Activated naive CD4-positive, alpha-beta T cell treated with Interleukin-2 at 50 U/mL for 16 hours (primary cell): ENCODE measurements around the gene ALLC.
A peak's percentile ranks its signal among the peaks of the same experiment; 100 is the strongest.

Experiments used
- DNase-seq: peaks from one replicate; pipeline ENCODE4 v3.0.0-alpha.2; 2020

The ALLC gene

DNA sequence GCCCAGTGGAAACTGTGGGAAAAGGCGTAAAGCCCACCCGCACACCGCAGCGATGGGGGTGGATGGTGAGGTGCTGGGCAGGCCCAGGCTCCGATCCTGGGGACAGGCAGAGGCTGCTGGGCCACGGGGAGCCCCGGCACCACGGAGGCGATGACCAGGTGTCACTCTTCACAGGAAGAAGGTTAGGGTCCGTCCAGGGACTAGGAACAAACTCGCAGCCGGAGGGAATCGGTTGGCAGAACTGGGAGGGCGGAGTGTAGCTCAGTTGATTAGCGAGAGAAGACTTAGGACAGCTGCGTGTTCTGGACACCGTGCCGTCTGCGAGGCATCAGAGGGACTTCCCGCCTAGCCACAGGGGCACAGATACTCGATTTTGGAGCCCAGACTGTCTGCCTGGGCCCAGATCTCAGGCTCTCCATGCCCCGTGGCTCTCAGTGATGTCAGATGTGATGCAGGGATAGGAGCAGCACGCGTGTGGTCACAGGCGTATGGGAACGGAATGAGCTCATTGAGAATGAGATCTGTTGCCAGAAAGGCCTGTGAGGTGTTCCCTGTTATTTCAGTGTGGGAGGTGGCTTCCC is 16.1 kb upstream of the ALLC start:
- DNase-seq: no peak

DNA sequence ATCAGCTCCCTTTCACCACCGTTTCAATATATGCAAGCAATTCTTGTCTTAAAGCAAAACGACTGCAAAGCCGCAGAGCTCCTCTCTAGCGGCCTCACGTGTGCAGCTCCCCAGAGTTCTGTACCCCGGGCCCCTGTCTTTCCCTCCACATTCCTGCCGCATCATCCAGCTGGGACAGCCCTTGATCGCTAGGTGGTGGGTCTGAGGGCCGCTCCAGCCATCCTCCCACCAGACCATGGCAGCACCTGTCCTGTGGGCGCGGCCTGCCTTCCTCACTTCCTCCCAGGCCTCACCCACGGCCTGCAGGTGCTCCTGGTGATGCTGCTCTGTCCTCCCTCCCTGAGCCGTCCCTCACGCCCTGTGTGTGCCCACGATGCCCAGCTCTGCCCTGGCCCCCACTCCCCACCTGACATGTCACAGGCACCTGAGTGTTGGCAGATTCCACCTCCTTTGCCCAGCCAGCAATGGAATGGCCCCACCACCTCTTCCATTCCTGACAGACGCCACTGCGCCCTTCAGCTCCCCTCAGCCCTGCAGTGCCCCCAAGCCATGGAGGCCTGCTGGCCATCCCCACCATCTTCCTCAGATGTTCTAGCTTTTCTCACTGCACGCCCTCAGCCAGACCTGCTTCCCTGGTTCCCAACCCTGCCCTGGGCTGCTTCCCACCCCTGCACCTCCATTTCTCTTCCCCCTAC is 15.3 kb upstream of the ALLC start:
- no peak for DNase-seq

GRCh38 chr2:3643371-3644245 is 14.4 kb upstream of the ALLC start:
- no peak for DNase-seq

DNA sequence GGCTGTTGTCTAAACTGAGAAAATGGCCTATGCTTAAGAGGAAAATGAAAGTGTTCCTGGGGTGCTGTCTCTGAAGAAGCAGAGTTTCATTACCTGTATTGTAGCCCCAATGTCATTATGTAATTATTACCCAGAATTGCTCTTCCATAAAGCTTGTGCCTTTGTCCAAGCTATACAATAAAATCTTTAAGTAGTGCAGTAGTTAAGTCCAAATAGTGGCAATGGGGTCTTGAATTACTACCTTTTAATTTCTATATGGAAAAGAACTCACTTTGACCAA is 13.8 kb upstream of the ALLC start:
- DNase-seq: no peak

GRCh38 chr2:3644891-3645605 is 13.0 kb upstream of the ALLC start:
- no peak for DNase-seq

GRCh38 chr2:3645745-3646389 is 12.1 kb upstream of the ALLC start:
- no peak for DNase-seq

GRCh38 chr2:3646446-3646845 is 11.6 kb upstream of the ALLC start:
- DNase-seq: no peak

DNA sequence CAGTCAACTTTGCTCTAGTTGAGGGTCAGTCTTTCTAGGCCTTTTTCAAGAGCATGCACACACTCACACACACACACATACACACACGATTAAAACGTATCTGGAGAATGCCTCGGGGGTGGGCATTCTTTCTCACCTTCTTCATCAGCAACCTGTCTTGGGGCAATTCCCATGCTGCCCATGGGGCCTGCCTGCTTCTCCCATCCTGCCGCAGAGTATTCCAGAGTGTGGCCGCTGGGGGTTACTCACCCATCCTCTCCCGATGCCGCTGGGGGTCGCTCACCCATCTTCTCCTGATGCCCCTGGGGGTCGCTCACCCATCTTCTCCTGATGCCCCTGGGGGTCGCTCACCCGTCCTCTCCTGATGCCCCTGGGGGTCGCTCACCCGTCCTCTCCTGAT is 10.8 kb upstream of the ALLC start:
- DNase-seq: no peak

DNA sequence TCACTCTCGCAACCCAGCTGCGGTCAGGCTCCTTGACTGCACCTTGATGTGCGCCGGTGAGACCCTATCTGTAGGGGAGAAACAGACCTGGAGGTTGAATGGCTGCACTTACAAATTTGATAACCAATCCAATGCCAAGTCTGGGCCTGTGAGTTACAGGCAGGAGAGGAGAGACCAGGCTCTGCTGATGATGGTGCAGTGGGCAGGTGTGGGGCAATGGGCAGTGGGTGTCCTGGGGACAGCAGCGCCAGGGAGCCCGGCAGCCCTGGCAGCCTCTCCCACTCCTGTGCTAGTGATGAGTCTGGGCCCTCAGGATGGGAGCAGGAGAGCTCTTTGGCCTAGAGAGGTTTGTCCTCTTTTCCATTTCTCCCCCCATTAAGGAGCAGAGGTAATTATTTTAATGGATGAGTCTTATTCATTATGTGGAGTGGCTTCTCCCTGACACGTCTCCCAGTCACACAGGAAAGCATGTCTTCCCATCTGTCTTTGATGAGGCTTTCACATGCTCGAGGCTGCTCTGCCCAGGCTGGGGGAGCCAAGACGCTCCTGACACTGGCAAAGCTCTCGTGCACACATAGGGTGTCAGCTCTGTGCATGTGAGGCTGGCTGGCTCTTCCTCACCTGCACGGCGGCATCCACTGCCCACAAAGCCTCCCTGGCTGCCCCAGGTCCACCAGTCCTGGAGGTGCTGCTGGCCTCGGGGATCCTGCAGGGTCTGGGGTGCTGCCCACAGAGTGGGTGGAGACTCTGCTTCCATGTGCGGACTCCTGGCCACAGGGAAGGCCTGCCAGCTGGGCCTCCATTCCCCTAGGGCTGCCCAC is 10.0 kb upstream of the ALLC start:
- no peak for DNase-seq

DNA sequence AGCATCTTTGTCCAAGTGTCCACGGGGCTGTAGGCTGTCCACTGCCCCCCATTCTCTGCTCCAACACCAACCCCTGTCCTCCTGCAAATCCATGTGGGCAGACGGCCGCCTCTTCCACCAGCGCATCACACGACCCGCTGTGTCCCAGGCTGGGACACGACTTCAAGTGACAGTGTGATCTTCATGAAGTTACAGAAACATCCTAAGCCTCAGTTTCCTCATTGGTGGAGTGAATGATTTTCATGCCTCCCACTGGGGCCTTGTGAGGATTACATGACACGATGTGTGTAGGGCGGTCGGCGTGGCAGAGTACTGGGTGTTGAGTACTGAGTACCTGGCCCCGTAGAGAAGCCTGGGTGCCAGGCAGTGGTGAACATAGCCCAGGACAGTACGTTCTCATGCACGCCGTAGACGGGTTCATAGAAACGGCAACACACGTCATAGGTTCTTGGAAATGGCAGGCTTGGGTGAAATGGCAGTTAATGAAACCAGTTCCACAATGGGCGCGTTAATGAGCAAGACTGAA is 9.3 kb upstream of the ALLC start:
- DNase-seq: no peak

- no peak for DNase-seq
These were observed 8.4 kb upstream of the ALLC start for GRCh38 chr2:3649581-3649980.

DNA sequence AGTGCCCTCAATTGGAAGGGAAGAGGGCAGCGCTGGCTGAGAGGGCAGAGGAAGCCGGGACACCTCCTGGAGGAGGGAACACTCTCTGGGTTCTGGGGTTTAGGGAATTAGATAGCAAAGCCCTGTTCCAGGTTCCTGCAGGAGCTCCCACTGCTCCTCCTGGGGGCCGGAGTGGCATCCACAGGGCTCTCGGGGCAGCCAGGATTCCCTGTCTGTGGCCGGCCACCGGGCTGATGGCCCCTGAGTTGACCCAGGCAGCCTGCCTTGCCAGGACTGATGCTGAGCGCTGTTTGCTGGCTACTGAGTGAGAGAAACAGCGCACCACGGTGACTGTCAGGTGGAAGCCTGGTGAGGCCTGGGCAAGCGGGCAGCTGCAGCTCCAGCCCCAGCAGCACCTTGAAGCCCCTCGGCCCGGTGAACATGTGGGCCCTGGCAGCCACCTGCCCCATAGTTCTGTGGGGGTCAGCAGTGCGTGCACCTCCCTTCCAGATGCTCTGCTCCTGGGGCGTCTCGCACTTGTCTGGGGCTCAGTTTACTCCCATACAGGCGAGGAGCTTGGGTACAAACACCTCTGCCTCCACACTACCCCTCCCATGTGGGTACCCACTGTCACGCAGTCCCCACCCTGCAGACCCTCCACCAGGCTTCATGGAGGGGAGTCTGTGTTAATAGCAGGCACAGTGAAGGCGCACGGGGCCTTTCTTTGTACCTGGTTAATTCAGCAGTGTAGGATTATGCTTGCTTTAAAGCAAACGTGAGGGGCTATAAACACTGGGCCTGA is 7.7 kb upstream of the ALLC start:
- no peak for DNase-seq

GRCh38 chr2:3651691-3652648 is 6.0 kb upstream of the ALLC start:
- peak; percentile 59 for DNase-seq

DNA sequence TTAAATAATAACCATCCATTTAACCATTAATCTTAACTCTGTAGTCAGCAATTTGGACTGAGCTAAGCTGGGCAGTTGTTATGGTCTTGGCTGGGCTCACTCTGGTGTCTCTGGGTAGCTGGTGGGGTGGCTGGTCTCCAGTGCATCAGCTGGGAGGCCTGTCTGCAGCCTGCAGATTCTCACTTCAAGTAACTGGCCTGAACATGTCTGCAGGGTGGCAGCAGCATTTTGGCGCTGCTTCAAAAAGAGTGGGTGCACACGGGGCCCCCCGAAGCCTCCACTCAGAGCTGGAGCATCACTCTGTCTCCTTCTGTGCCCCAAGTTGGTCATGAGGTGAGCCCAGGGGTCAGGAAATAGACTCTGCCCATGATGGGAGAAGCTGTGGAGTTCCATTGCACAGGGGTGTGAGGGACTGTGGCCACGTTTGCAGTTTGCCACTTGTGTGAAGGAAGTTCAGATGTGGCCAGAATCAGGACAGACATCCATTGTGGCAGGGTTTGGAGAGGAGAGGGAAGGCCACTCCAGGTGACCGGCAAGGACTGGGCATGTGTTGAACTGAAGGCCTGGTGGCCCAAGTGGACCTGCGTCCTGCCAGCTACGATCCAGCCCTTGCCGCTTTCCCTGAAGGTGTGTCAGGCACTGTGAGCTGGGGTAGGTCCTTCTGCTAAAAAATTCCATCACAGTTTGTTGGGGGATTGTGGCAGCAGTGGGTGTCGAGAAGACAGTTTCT is 4.9 kb upstream of the ALLC start:
- no peak for DNase-seq

DNA sequence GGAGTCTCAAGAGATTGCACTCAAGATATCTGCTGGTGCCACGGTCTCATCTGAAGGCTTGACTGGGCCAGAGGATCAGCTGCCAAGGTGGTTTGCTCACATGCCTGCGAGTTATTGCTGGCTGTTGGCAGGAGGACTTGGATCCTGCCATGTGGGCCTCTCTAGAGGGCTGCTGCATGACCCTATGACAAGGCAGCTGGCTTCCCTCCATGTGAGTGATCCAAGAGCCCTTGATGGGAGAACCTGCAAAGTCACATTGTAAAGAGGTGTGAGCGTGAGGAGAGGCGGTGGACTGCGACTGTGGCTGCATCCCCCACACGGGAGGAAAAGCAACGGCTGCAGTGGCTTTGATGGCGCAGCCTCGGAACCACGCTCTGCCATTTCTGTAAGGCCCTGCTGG is 4.0 kb upstream of the ALLC start:
- no peak for DNase-seq

DNA sequence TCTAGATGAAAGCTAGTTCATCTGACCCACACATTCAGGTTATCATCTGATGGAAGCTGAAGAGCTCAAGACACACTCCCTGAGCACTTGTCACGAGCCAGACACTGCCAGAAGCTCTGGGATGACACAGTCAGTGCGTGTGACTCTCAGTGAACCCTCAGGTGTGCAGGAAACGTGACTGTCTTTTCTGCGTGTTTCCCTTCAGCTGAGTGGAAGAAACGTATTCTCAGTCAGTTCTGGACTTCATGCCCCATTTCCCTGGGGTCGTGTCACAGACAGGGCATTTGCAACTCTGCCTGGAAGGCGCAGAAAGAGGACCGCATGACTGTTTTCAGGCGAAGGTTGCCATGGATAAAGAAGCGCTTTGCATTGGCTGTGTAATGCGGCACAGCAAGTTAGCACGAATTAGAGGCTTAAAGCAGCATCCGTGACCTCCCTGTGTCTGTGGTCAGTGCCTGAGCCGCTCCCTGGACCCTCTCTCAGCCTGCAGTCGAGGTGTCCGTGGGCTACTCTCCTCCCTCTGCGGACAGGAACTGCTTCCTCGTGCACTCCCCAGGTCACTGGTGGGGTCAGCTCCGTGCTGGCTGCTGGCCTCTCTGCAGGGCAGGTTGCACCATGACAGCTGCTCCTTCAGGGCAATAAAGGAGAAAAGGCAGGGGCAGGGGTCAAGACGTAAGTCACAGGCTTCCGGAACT is 3.3 kb upstream of the ALLC start:
- DNase-seq: no peak

GRCh38 chr2:3655871-3656761 is 1.9 kb upstream of the ALLC start:
- no peak for DNase-seq
